Endothelial cell of umbilical vein (primary cell): ENCODE results near the gene PKNOX2. TPM values are rescaled to one million over a fixed set of nuclear protein-coding genes. Genes with fewer than 3 reads are reported as not detected.

ENCODE experiments used
- BruUV-seq: library from RNA; stranded (reverse); fragments of 400-500 nt; replicated peaks from 2 replicates; lab custom pipeline; 2021; lab: Mats Ljungman, UMichigan
- CTCF ChIA-PET: fragments of 300-600, 350-600 bp; sonication (Branson Sonifier 250); formaldehyde crosslinking; loops from one replicate; lab custom pipeline; 2021; ENCODE audit warnings: antibody characterized with exemption, inconsistent platforms; lab: Charles Lee
- POLR2A ChIA-PET: fragments of 300-600, 350-600 bp; sonication (Branson Sonifier 250); formaldehyde crosslinking; loops from one replicate; lab custom pipeline; 2021; ENCODE audit warnings: antibody characterized with exemption, inconsistent platforms; lab: Charles Lee
- DNase-seq: peaks from one replicate; pipeline ENCODE4 v3.0.0-alpha.2; 2011; ENCODE audit warnings: low read depth, low spot score
- FAIRE-seq: peaks from 2 replicates; lab custom pipeline; 2011; peaks lifted over from hg19 to GRCh38; lab: Jason Lieb, UNC
- H2AFZ ChIP-seq: 2 replicates; pipeline ENCODE4 v1.6.0; 2012; ENCODE audit warnings: low read depth, low read length, control low read depth, inconsistent platforms
- H3K27ac ChIP-seq: 2 replicates; pipeline ENCODE4 v1.5.1; 2011; ENCODE audit warnings: low read depth, mild to moderate bottlenecking, control low read depth, low read length, moderate library complexity; ENCODE audit not compliant: insufficient read depth
- H3K27me3 ChIP-seq, 2 experiments: 2 replicates each; pipeline versions ENCODE4 v1.6.0 to v1.6.1; 2011; ENCODE audit warnings: low read length in 2 of 2, mixed read lengths in 1 of 2; ENCODE audit not compliant: control insufficient read depth in 2 of 2, insufficient read depth in 2 of 2
- H3K36me3 ChIP-seq, 2 experiments: 2 replicates in 1 of 2; 3 replicates in 1 of 2; pipeline ENCODE4 v1.5.1; 2011; ENCODE audit warnings: low read length in 2 of 2, mild to moderate bottlenecking in 1 of 2, moderate library complexity in 1 of 2; ENCODE audit not compliant: control insufficient read depth in 2 of 2, insufficient read depth in 2 of 2; ENCODE audit errors: extremely low read depth in 1 of 2
- H3K4me1 ChIP-seq: 3 replicates; pipeline ENCODE4 v1.5.1; 2011; ENCODE audit warnings: mild to moderate bottlenecking, low read length; ENCODE audit not compliant: control insufficient read depth, insufficient read depth; ENCODE audit errors: extremely low read depth
- H3K4me2 ChIP-seq: 2 replicates; pipeline ENCODE4 v1.6.1; 2011; ENCODE audit warnings: low read length, control low read depth, mixed read lengths; ENCODE audit not compliant: insufficient read depth
- H3K4me3 ChIP-seq, 3 experiments: fragments of 200-600 bp in 1 of 3; sonication (generic), shearing (Covaris generic) in 1 of 3; replicated peaks in 1 of 3; 2 replicates each; pipeline ENCODE4 v1.5.1; 2011 to 2016; ENCODE audit warnings: control low read depth in 3 of 3, low read length in 3 of 3, mild to moderate bottlenecking in 2 of 3, inconsistent platforms in 1 of 3, low read depth in 1 of 3, moderate library complexity in 1 of 3; ENCODE audit not compliant: insufficient read depth in 1 of 3
- H3K79me2 ChIP-seq: 2 replicates; pipeline ENCODE4 v1.6.0; 2012; ENCODE audit warnings: low read length, inconsistent platforms; ENCODE audit not compliant: control insufficient read depth, insufficient read depth
- H3K9ac ChIP-seq: replicated peaks from 2 replicates; pipeline ENCODE3; 2011; ENCODE audit warnings: low read length, control low read depth; ENCODE audit not compliant: insufficient read depth; ENCODE audit errors: extremely low read depth
- H3K9me1 ChIP-seq: replicated peaks from 3 replicates; pipeline ENCODE4 v1.6.0; 2011; ENCODE audit warnings: mild to moderate bottlenecking, low read length; ENCODE audit not compliant: control insufficient read depth, insufficient read depth; ENCODE audit errors: extremely low read depth
- H3K9me3 ChIP-seq: replicated peaks from 2 replicates; pipeline ENCODE4 v1.5.1; 2012; ENCODE audit warnings: low read length, inconsistent platforms; ENCODE audit not compliant: control insufficient read depth, insufficient read depth
- H4K20me1 ChIP-seq: replicated peaks from 2 replicates; pipeline ENCODE3; 2011; ENCODE audit warnings: mild to moderate bottlenecking, low read length; ENCODE audit not compliant: control insufficient read depth, insufficient read depth; ENCODE audit errors: extremely low read depth
- CTCF ChIP-seq, 2 donors: IDR thresholded peaks; 1 replicate in 1 of 2; 2 replicates in 1 of 2; pipeline ENCODE4 v1.5.1; 2011; ENCODE audit warnings: low read length in 2 of 2, mild to moderate bottlenecking in 2 of 2, moderate library complexity in 2 of 2, control low read depth in 1 of 2, inconsistent platforms in 1 of 2, low read depth in 1 of 2; ENCODE audit not compliant: insufficient read depth in 1 of 2; ENCODE audit errors: extremely low read depth in 1 of 2
- GATA2 ChIP-seq: IDR thresholded peaks from 2 replicates; pipeline ENCODE4 v1.7.0; 2011; ENCODE audit warnings: low read depth, mild to moderate bottlenecking, moderate library complexity, mixed read lengths, low read length; ENCODE audit not compliant: insufficient read length, insufficient read depth
- MAX ChIP-seq: IDR thresholded peaks from 2 replicates; pipeline ENCODE4 v1.6.1; 2011; ENCODE audit not compliant: insufficient read depth, insufficient read length
- dilution Hi-C: fragments of 300-500 bp; cut with MboI; formaldehyde crosslinking; loops from one replicate; pipeline ENCODE4 v1.15.0; 2019; ENCODE audit warnings: low sequenced_read_pairs; ENCODE audit not compliant: extremely low pct_ligation_motif_present
- intact Hi-C: fragments of 100-400 bp; cut with micrococcal nuclease; formaldehyde crosslinking; loops from one replicate; pipeline ENCODE4 v1.10.0; 2022
- polyA plus RNA-seq, 4 experiments: library from polyadenylated mRNA; depleted of rRNA in 3 of 4; stranded (reverse) in 3 of 4; unstranded in 1 of 4; fragments of >200 nt; gene quantifications; 2 replicates each; pipeline versions ENCODE4 v1.2.1 to v1.2.3, GENCODE V29; 2011 to 2012; ENCODE audit warnings: missing spikeins in 1 of 4
- total RNA-seq: library from RNA; stranded (reverse); gene quantifications from 2 replicates; pipeline ENCODE4 v1.2.3, GENCODE V29; 2021

PKNOX2 gene
- total and polyA plus RNA-seq, 2 donors (not counting 3 experiments of a cell fraction or from before 2014, with no cell fraction given), result 0.11 to 0.91 TPM

GRCh38 chr11:125335106-125335505 is 170.6 kb downstream of the PKNOX2 start:
- no peak for TF ChIP-seq CTCF (IDR thresholded peaks at IDR 0.05; ENCODE audit: extremely low read depth in 1 of 2, insufficient read depth in 1 of 2, low read depth in 1 of 2, low read length in 2 of 2)

GRCh38 chr11:125337836-125338834 is 173.6 kb downstream of the PKNOX2 start:
- H3K9me3 ChIP-seq, result no peaks in the 10 kb centered on the region
- no peak overlapping the region for H3K9ac ChIP-seq
- H4K20me1 ChIP-seq, result no peaks in the 10 kb centered on the region
- H3K4me3 ChIP-seq, result no peak overlapping the region
- H3K9me1 ChIP-seq, result no peaks in the 10 kb centered on the region
- no peaks in the 10 kb centered on the region for H3K36me3 ChIP-seq
- H3K27ac ChIP-seq, result no peak overlapping the region
- H2AFZ ChIP-seq, result no peak overlapping the region
- H3K79me2 ChIP-seq, result no peaks in the 10 kb centered on the region
- CTCF ChIA-PET, result interaction anchor here (0.7 to 1.5 kb wide), 5 partner anchors 9 to 95 kb away, joined by 3 to 4 read pairs (median 3); no protein-coding TSS in a partner anchor
- peaks cover 5 to 12% of the 10 kb centered on the region in 2 experiments for H3K27me3 ChIP-seq
- DNase-seq (no peak), FAIRE-seq (no peak)
- intact Hi-C loops (no loop called here), dilution Hi-C loops (no loop called here)
- H3K4me1 ChIP-seq, result no peaks in the 10 kb centered on the region
- TF ChIP-seq MAX, result no peak
- no peak for TF ChIP-seq GATA2
- no peak overlapping the region for H3K4me2 ChIP-seq
- BruUV-seq, result no TSS peak
- POLR2A ChIA-PET, result no interaction called here

More at GRCh38 chr11:125335106-125335505, 170.6 kb downstream of the PKNOX2 start:
- peaks cover 5 to 13% of the 10 kb centered on the region in 2 experiments for H3K27me3 ChIP-seq
- no peaks in the 10 kb centered on the region for H3K9me3 ChIP-seq
- no peaks in the 10 kb centered on the region for H3K36me3 ChIP-seq
- H4K20me1 ChIP-seq, result no peaks in the 10 kb centered on the region
- no TSS peak for BruUV-seq
- no peaks in the 10 kb centered on the region for H3K4me1 ChIP-seq
- H3K9me1 ChIP-seq, result no peaks in the 10 kb centered on the region
- H3K4me2 ChIP-seq, result no peak overlapping the region
- no peak overlapping the region for H3K4me3 ChIP-seq
- intact Hi-C loops (no loop called here), dilution Hi-C loops (no loop called here)
- H3K79me2 ChIP-seq, result no peaks in the 10 kb centered on the region
- POLR2A ChIA-PET, result no interaction called here
- H3K27ac ChIP-seq, result no peak overlapping the region
- DNase-seq (no peak), FAIRE-seq (no peak)
- no peak overlapping the region for H3K9ac ChIP-seq
- CTCF ChIA-PET, result interaction anchor here (3.9 kb wide), 1 partner anchor 11 kb away, joined by 35 read pairs; no protein-coding TSS in a partner anchor
- H2AFZ ChIP-seq, result no peak overlapping the region
